HepG2 (cell line): Measurements from ENCODE around the gene FAM234B. TPM values are rescaled to one million over a fixed set of nuclear protein-coding genes. Genes with fewer than 3 reads are reported as not detected.

Experiments
- ATAC-seq: fragments of 200-7000 bp; cut with Tn5 transposase; 3 replicates; pipeline ENCODE4 v1.9.1; 2020; ENCODE audit warnings: mild to moderate bottlenecking, moderate library complexity
- BruUV-seq: library from RNA; stranded (reverse); fragments of 400-500 nt; replicated peaks from 2 replicates; lab custom pipeline; 2021; lab: Mats Ljungman, UMichigan
- CTCF ChIA-PET: fragments of 300-600 bp; formaldehyde crosslinking; extraction: SDS; loops from one replicate; lab custom pipeline; 2021; ENCODE audit warnings: low total read pairs, inconsistent platforms, low intra/inter-chr PET ratio; lab: Yijun Ruan, JAX
- POLR2A ChIA-PET: fragments of 350-600 bp; sonication (Branson Sonifier 250); formaldehyde crosslinking; loops from one replicate; lab custom pipeline; 2020; ENCODE audit warnings: antibody characterized with exemption, inconsistent platforms; lab: Yijun Ruan, JAX
- DNase-seq: peaks from one replicate; pipeline ENCODE4 v3.0.0-alpha.2; 2015; ENCODE audit warnings: low spot score
- FAIRE-seq: peaks from 3 replicates; lab custom pipeline; 2011; peaks lifted over from hg19 to GRCh38; lab: Jason Lieb, UNC
- H2AFZ ChIP-seq: one replicate; pipeline ENCODE4 v1.6.1; 2011; ENCODE audit warnings: low read length, inconsistent platforms
- H3K27ac ChIP-seq: fragments of 300-600 bp; 3 replicates; pipeline ENCODE4 v1.8.0; 2011; ENCODE audit warnings: mixed run types, mild to moderate bottlenecking, mixed read lengths, low read length, inconsistent platforms; ENCODE audit not compliant: insufficient read depth; ENCODE audit errors: extremely low read length
- H3K27me3 ChIP-seq, 2 experiments: fragments of 200-600 bp in 1 of 2; 2 replicates in 1 of 2; 3 replicates in 1 of 2; pipeline versions ENCODE4 v1.6.0 to v1.8.0; 2011; ENCODE audit warnings: low read length in 2 of 2, mild to moderate bottlenecking in 2 of 2, moderate library complexity in 2 of 2, inconsistent platforms in 1 of 2; ENCODE audit not compliant: insufficient read depth in 2 of 2, control insufficient read depth in 1 of 2
- H3K36me3 ChIP-seq, 2 experiments: fragments of 200-600 bp in 1 of 2; replicated peaks in 1 of 2; 2 replicates in 1 of 2; 3 replicates in 1 of 2; pipeline versions ENCODE4 v1.5.1 to v1.8.0; 2011; ENCODE audit warnings: low read length in 2 of 2, inconsistent platforms in 1 of 2; ENCODE audit not compliant: insufficient read depth in 2 of 2, control insufficient read depth in 1 of 2
- H3K4me1 ChIP-seq: 2 replicates; pipeline ENCODE4 v1.5.1; 2012; ENCODE audit warnings: low read length, inconsistent platforms; ENCODE audit not compliant: insufficient read depth
- H3K4me2 ChIP-seq: 2 replicates; pipeline ENCODE4 v1.6.0; 2011; ENCODE audit warnings: low read depth, low read length, inconsistent platforms
- H3K4me3 ChIP-seq, 3 experiments: fragments of 200-600 bp in 1 of 3; sonication (generic), shearing (Covaris generic) in 1 of 3; replicated peaks in 1 of 3; 2 replicates each; pipeline ENCODE4 v1.5.1; 2011 to 2016; ENCODE audit warnings: low read length in 3 of 3, inconsistent platforms in 2 of 3, low read depth in 2 of 3, mild to moderate bottlenecking in 2 of 3, control low read depth in 1 of 3, mixed read lengths in 1 of 3; ENCODE audit not compliant: insufficient read depth in 1 of 3
- H3K79me2 ChIP-seq: one replicate; pipeline ENCODE4 v1.6.1; 2011; ENCODE audit warnings: low read length, inconsistent platforms; ENCODE audit not compliant: insufficient read depth
- H3K9ac ChIP-seq: 2 replicates; pipeline ENCODE4 v1.6.0; 2011; ENCODE audit warnings: mild to moderate bottlenecking, low read depth, low read length, inconsistent platforms; ENCODE audit not compliant: insufficient read depth
- H3K9me3 ChIP-seq: 2 replicates; pipeline ENCODE4 v1.5.1; 2012; ENCODE audit warnings: mild to moderate bottlenecking, low read length
- H4K20me1 ChIP-seq: 2 replicates; pipeline ENCODE4 v1.6.0; 2011; ENCODE audit warnings: inconsistent platforms, mild to moderate bottlenecking, low read length, moderate library complexity; ENCODE audit not compliant: insufficient read depth
- CEBPG ChIP-seq: IDR thresholded peaks from 2 replicates; pipeline ENCODE4 v1.6.1; 2016
- ELF4 ChIP-seq: sonication (generic); formaldehyde crosslinking; IDR thresholded peaks from 2 replicates; pipeline ENCODE4 v1.5.0; 2020; ENCODE audit warnings: missing genetic modification reagents, mild to moderate bottlenecking, moderate library complexity, borderline replicate concordance
- MAFF ChIP-seq: IDR thresholded peaks from 2 replicates; pipeline ENCODE4 v1.6.1; 2011; ENCODE audit warnings: low read depth, low read length, improper control_type of control experiment
- NFATC3 ChIP-seq: sonication (generic); formaldehyde crosslinking; IDR thresholded peaks from 2 replicates; pipeline ENCODE4 v1.5.1; 2020; ENCODE audit warnings: mild to moderate bottlenecking, missing genetic modification reagents
- PHB2 ChIP-seq: fragments of 450-650 bp; IDR thresholded peaks from 2 replicates; pipeline ENCODE4 v1.6.1; 2018; ENCODE audit not compliant: partially characterized antibody
- SMARCE1 ChIP-seq: fragments of 450-650 bp; IDR thresholded peaks from 2 replicates; pipeline ENCODE4 v1.6.1; 2017; ENCODE audit warnings: borderline replicate concordance
- SRSF4 ChIP-seq: fragments of 200-400 bp; formaldehyde crosslinking; IDR thresholded peaks from one replicate; pipeline ENCODE4 v1.6.1; 2018; ENCODE audit warnings: mild to moderate bottlenecking, low read depth, low read length, moderate library complexity; ENCODE audit not compliant: poor library complexity, severe bottlenecking
- ZBTB7B ChIP-seq: sonication (generic); formaldehyde crosslinking; IDR thresholded peaks from 2 replicates; pipeline ENCODE4 v1.4.0; 2020; ENCODE audit warnings: missing genetic modification reagents
- ZFP41 ChIP-seq: sonication (generic); formaldehyde crosslinking; IDR thresholded peaks from 2 replicates; pipeline ENCODE4 v1.4.0; 2020; ENCODE audit warnings: mild to moderate bottlenecking, missing genetic modification reagents, borderline replicate concordance
- ZFP91 ChIP-seq: sonication (generic); formaldehyde crosslinking; IDR thresholded peaks from 2 replicates; pipeline ENCODE4 v1.9.0; 2022; ENCODE audit warnings: missing genetic modification reagents, mild to moderate bottlenecking, borderline replicate concordance
- ZNF256 ChIP-seq: sonication (generic); formaldehyde crosslinking; conservative IDR thresholded peaks from 2 replicates; pipeline ENCODE4 v1.4.0; 2020; ENCODE audit warnings: missing genetic modification reagents
- ZNF264 ChIP-seq: sonication (generic); formaldehyde crosslinking; IDR thresholded peaks from 2 replicates; pipeline ENCODE4 v1.4.0; 2020; ENCODE audit warnings: missing genetic modification reagents
- ZNF446 ChIP-seq: sonication (generic); formaldehyde crosslinking; IDR thresholded peaks from 2 replicates; pipeline ENCODE4 v1.5.0; 2020; ENCODE audit warnings: mild to moderate bottlenecking, missing genetic modification reagents
- ZNF704 ChIP-seq: sonication (generic); formaldehyde crosslinking; IDR thresholded peaks from 2 replicates; pipeline ENCODE4 v1.8.1; 2023; ENCODE audit warnings: mild to moderate bottlenecking, inconsistent platforms, moderate library complexity, missing genetic modification reagents, borderline replicate concordance
- ZNF773 ChIP-seq: sonication (generic); formaldehyde crosslinking; IDR thresholded peaks from 2 replicates; pipeline ENCODE4 v1.4.0; 2020; ENCODE audit warnings: missing genetic modification reagents, borderline replicate concordance
- ZNF879 ChIP-seq: sonication (generic); formaldehyde crosslinking; IDR thresholded peaks from 2 replicates; pipeline ENCODE4 v1.8.1; 2023; ENCODE audit warnings: missing genetic modification reagents
- WGBS: methylation state at CpG from one replicate; pipeline ENCODE4 v1.1.6; 2017; ENCODE audit warnings: low lambda C conversion rate; 5-methylcytosine and 5-hydroxymethylcytosine counted together
- in situ Hi-C: cut with HindIII; loops from 2 replicates; pipeline ENCODE4 v1.10.0; 2017; ENCODE audit warnings: low pct_unique_long_range_greater_than_20kb; ENCODE audit not compliant: extremely low pct_ligation_motif_present
- intact Hi-C: fragments of 100-400 bp; cut with micrococcal nuclease; formaldehyde crosslinking; loops from one replicate; pipeline ENCODE4 v1.10.0; 2022; ENCODE audit not compliant: unreplicated experiment
- polyA plus RNA-seq, 8 experiments: library from polyadenylated mRNA; depleted of rRNA in 3 of 8; stranded (reverse) in 7 of 8; unstranded in 1 of 8; fragments of >200 nt; fragmentation: Illumina TruSeq in 4 of 8; extraction: Trizol in 4 of 8; gene quantifications; 2 replicates each; pipeline versions ENCODE4 v1.2.1 to v1.2.3, GENCODE V29; 2011 to 2016; ENCODE audit warnings: low read depth in 4 of 8, missing spikeins in 1 of 8, mixed read lengths in 1 of 8; ENCODE audit not compliant: insufficient read depth in 1 of 8
- total RNA-seq, 5 experiments: library from RNA; depleted of rRNA; stranded (reverse); fragments of >200 nt; fragmentation: Illumina TruSeq; extraction: Trizol; gene quantifications; 2 replicates each; pipeline ENCODE4 v1.2.3, GENCODE V29; 2016; ENCODE audit warnings: low read depth in 1 of 5

The FAM234B gene
- total and polyA plus RNA-seq, 2 of the 13 experiments (the other 11 are each of a cell fraction or from before 2014, with no cell fraction given), result 7.8 to 13.8 TPM

GRCh38 chr12:13024531-13024916 lies 19.7 kb upstream of the FAM234B start:
- Histone ChIP-seq H3K9me3 (no peaks in the 10 kb centered on the region), H3K4me3 (no peak overlapping the region), H3K79me2 (no peaks in the 10 kb centered on the region), H3K9ac (no peak overlapping the region), H3K4me1 (no peaks in the 10 kb centered on the region), H3K27me3 (no peaks in the 10 kb centered on the region), H3K36me3 (no peaks in the 10 kb centered on the region), H2AFZ (no peak overlapping the region), H3K27ac (no peak overlapping the region), H4K20me1 (no peaks in the 10 kb centered on the region), H3K4me2 (no peak overlapping the region)
- FAIRE-seq (no peak), ATAC-seq (no peak), DNase-seq (no peak)
- intact Hi-C loops, result loop anchor here (1.0 kb wide), 2 partner anchors 184 to 188 kb away; no protein-coding TSS in a partner anchor
- BruUV-seq, result no TSS peak
- POLR2A ChIA-PET, result no interaction called here
- in situ Hi-C loops, result no loop called here
- 66% methylated on average over 5 of the region's 5 CpGs for WGBS
- CTCF ChIA-PET, result interaction anchor here (1.2 kb wide), 1 partner anchor 187 kb away, joined by 3 read pairs; no protein-coding TSS in a partner anchor
- no peak for TF ChIP-seq SMARCE1
- TF ChIP-seq ZBTB7B, result no peak
- no peak for TF ChIP-seq ZNF446 (CRISPR knock-in tag)
- TF ChIP-seq MAFF, result no peak
- TF ChIP-seq NFATC3, result no peak
- TF ChIP-seq ZNF264 (CRISPR knock-in tag), result no peak
- TF ChIP-seq ZFP41, result no peak
- no peak for TF ChIP-seq ELF4 (CRISPR knock-in tag)
- no peak for TF ChIP-seq ZNF879 (CRISPR knock-in tag)
- no peak for TF ChIP-seq CEBPG (CRISPR knock-in tag)
- TF ChIP-seq SRSF4, result no peak
- no peak for TF ChIP-seq PHB2
- no peak for TF ChIP-seq ZNF704
- no peak for TF ChIP-seq ZNF773 (CRISPR knock-in tag)
- TF ChIP-seq ZNF256 (CRISPR knock-in tag), result no peak
- no peak for TF ChIP-seq ZFP91
